OCI-LY7 (cell line): ENCODE data around the gene ITIH1. TPM values are rescaled to one million over a fixed set of nuclear protein-coding genes. Genes with fewer than 3 reads are reported as not detected.
A peak's percentile ranks its signal among the peaks of the same experiment; 100 is the strongest.

Experiments
- BruUV-seq: library from RNA; stranded (reverse); fragments of 400-500 nt; replicated peaks from 2 replicates; lab custom pipeline; 2021; lab: Mats Ljungman, UMichigan
- CTCF ChIA-PET: fragments of 300-600 bp; sonication (Branson Sonifier 250); formaldehyde crosslinking; loops from one replicate; lab custom pipeline; 2022; ENCODE audit warnings: antibody characterized with exemption; ENCODE audit not compliant: unreplicated experiment; lab: Charles Lee
- POLR2A ChIA-PET: fragments of 300-600 bp; sonication (Branson Sonifier 250); formaldehyde crosslinking; loops from one replicate; lab custom pipeline; 2022; ENCODE audit warnings: antibody characterized with exemption; lab: Charles Lee
- DNase-seq: peaks from one replicate; pipeline ENCODE4 v3.0.0-alpha.2; 2015; ENCODE audit warnings: low spot score
- H2AFZ ChIP-seq: fragments of 200-600 bp; sonication (generic), shearing (Covaris generic); 2 replicates; pipeline ENCODE4 v1.6.1; 2014; ENCODE audit warnings: mild to moderate bottlenecking, antibody characterized with exemption, low read length, moderate library complexity
- H3K27ac ChIP-seq: fragments of 200-600 bp; sonication (generic); 2 replicates; pipeline ENCODE4 v1.5.1; 2014; ENCODE audit warnings: mixed run types, low read depth, mild to moderate bottlenecking, moderate library complexity, low read length, inconsistent platforms; ENCODE audit not compliant: poor library complexity, severe bottlenecking
- H3K36me3 ChIP-seq: fragments of 200-600 bp; sonication (generic); 2 replicates; pipeline ENCODE4 v1.6.1; 2014; ENCODE audit warnings: mild to moderate bottlenecking, antibody characterized with exemption, low read length, moderate library complexity, mixed read lengths; ENCODE audit not compliant: insufficient read depth
- H3K4me1 ChIP-seq: fragments of 200-600 bp; sonication (generic); 2 replicates; pipeline ENCODE4 v1.5.1; 2014; ENCODE audit warnings: mild to moderate bottlenecking, low read length; ENCODE audit not compliant: insufficient read depth, poor library complexity, severe bottlenecking
- H3K4me2 ChIP-seq: fragments of 200-600 bp; sonication (generic); 2 replicates; pipeline ENCODE4 v1.6.1; 2014; ENCODE audit warnings: mild to moderate bottlenecking, low read length
- H3K4me3 ChIP-seq: fragments of 200-600 bp; sonication (generic); 2 replicates; pipeline ENCODE4 v1.5.1; 2014; ENCODE audit warnings: mild to moderate bottlenecking, low read depth, low read length; ENCODE audit not compliant: poor library complexity, severe bottlenecking
- H3K79me2 ChIP-seq: fragments of 200-600 bp; sonication (generic); 2 replicates; pipeline ENCODE4 v1.6.1; 2016; ENCODE audit warnings: low read depth, mild to moderate bottlenecking, low read length, moderate library complexity, mixed read lengths; ENCODE audit not compliant: insufficient read depth
- H3K9me2 ChIP-seq: fragments of 200-600 bp; sonication (generic); 2 replicates; pipeline ENCODE4 v1.6.1; 2016; ENCODE audit warnings: mild to moderate bottlenecking, low read length, mixed read lengths; ENCODE audit not compliant: insufficient read depth
- H3K9me3 ChIP-seq: fragments of 200-600 bp; sonication (generic); 2 replicates; pipeline ENCODE4 v1.6.1; 2014; ENCODE audit warnings: mild to moderate bottlenecking, mixed run types, low read length, mixed read lengths
- H4K20me1 ChIP-seq: fragments of 200-600 bp; sonication (generic); 2 replicates; pipeline ENCODE4 v1.6.1; 2014; ENCODE audit warnings: mild to moderate bottlenecking, antibody characterized with exemption, low read length, moderate library complexity, mixed read lengths; ENCODE audit not compliant: insufficient read depth
- CTCF ChIP-seq: fragments of 200-600 bp; sonication (generic); conservative IDR thresholded peaks from 2 replicates; pipeline ENCODE4 v1.5.1; 2014; ENCODE audit warnings: mild to moderate bottlenecking, antibody characterized with exemption, low read length, moderate library complexity, mixed read lengths
- EZH2phosphoT487 ChIP-seq: fragments of 200-600 bp; sonication (generic); IDR thresholded peaks from 2 replicates; pipeline ENCODE4 v1.6.1; 2018; ENCODE audit warnings: low read depth, borderline replicate concordance, mild to moderate bottlenecking, mixed run types, antibody characterized with exemption, low read length, moderate library complexity, mixed read lengths
- intact Hi-C: fragments of 100-400 bp; cut with micrococcal nuclease; formaldehyde crosslinking; loops from one replicate; pipeline ENCODE4 v1.10.0; 2022; ENCODE audit not compliant: unreplicated experiment
- total RNA-seq, 2 experiments: library from RNA; depleted of rRNA in 1 of 2; stranded (reverse); fragments of >200 nt in 1 of 2; shearing (Covaris generic) in 1 of 2; gene quantifications; 2 replicates each; pipeline ENCODE4 v1.2.3, GENCODE V29; 2014 to 2022

The ITIH1 gene
- total RNA-seq, 2 experiments from 2014 or later, result not detected

- Histone ChIP-seq H3K36me3 (peaks cover 15% of the 10 kb centered on the region), H3K4me1 (peaks cover 19% of the 10 kb centered on the region), H2AFZ (peak within 1 kb of the TSS; percentile 98), H3K79me2 (peaks cover 14% of the 10 kb centered on the region; the same call in 1 of the 2 replicates), H3K9me3 (no peaks in the 10 kb centered on the region), H3K27ac (peak within 1 kb of the TSS; percentile 74), H4K20me1 (peaks cover 4% of the 10 kb centered on the region; the same call in 1 of the 2 replicates), H3K4me3 (peak within 1 kb of the TSS; percentile 75), H3K9me2 (no peaks in the 10 kb centered on the region), H3K4me2 (peak within 1 kb of the TSS; percentile 78)
- no TSS peak for BruUV-seq
- intact Hi-C loops, result loop anchor here (1.0 kb wide), 1 partner anchor 62 kb away; no protein-coding TSS in a partner anchor
- TF ChIP-seq EZH2phosphoT487, result no peak
- TF ChIP-seq CTCF, result no peak
- POLR2A ChIA-PET, result interaction anchor here (0.6 to 1.9 kb wide), 10 partner anchors 23 to 1659 kb away, joined by 3 to 11 read pairs (median 4); no protein-coding TSS in a partner anchor
- CTCF ChIA-PET, result interaction anchor here (0.6 kb wide), 1 partner anchor 361 kb away, joined by 3 read pairs; no protein-coding TSS in a partner anchor
- peak; percentile 97 for DNase-seq
These were observed 6.7 kb upstream of the ITIH1 start, which contains the start of gene NEK4 for GRCh38 chr3:52770496-52771333. TSS of gene NEK4 (minus strand) at chr3:52770940. CDS start at chr3:52770746, 194 bp downstream.

- H3K4me3 ChIP-seq, result peak overlapping the region; percentile 75
- no peak for DNase-seq
These were observed 6.1 kb upstream of the ITIH1 start for GRCh38 chr3:52771334-52771681.

More at GRCh38 chr3:52771334-52771681, 6.1 kb upstream of the ITIH1 start:
- Histone ChIP-seq H3K4me2 (peak overlapping the region; percentile 78), H3K27ac (peak overlapping the region; percentile 74), H3K9me3 (no peaks in the 10 kb centered on the region), H4K20me1 (peaks cover 4% of the 10 kb centered on the region; the same call in 1 of the 2 replicates), H3K36me3 (peaks cover 11% of the 10 kb centered on the region; the same call in 1 of the 2 replicates), H3K9me2 (no peaks in the 10 kb centered on the region), H3K4me1 (peaks cover 19% of the 10 kb centered on the region), H3K79me2 (peaks cover 14% of the 10 kb centered on the region; the same call in 1 of the 2 replicates), H2AFZ (peak overlapping the region; percentile 98)
- POLR2A ChIA-PET, result interaction anchor here (0.6 to 1.9 kb wide), 7 partner anchors 24 to 219 kb away, joined by 3 to 11 read pairs (median 3); no protein-coding TSS in a partner anchor
- no peak for TF ChIP-seq EZH2phosphoT487
- no peak for TF ChIP-seq CTCF
- BruUV-seq, result TSS peak; percentile 100
- CTCF ChIA-PET, result no interaction called here
- intact Hi-C loops, result no loop called here
